GM19463 (cell line): Measurements from ENCODE around the gene ZRANB1.

Source experiments
- ATAC-seq: cut with Tn5 transposase; IDR thresholded peaks from one replicate; pipeline ENCODE4 v1.9.1; 2021; ENCODE audit warnings: mild to moderate bottlenecking, moderate library complexity; ENCODE audit not compliant: unreplicated experiment

Gene ZRANB1

DNA sequence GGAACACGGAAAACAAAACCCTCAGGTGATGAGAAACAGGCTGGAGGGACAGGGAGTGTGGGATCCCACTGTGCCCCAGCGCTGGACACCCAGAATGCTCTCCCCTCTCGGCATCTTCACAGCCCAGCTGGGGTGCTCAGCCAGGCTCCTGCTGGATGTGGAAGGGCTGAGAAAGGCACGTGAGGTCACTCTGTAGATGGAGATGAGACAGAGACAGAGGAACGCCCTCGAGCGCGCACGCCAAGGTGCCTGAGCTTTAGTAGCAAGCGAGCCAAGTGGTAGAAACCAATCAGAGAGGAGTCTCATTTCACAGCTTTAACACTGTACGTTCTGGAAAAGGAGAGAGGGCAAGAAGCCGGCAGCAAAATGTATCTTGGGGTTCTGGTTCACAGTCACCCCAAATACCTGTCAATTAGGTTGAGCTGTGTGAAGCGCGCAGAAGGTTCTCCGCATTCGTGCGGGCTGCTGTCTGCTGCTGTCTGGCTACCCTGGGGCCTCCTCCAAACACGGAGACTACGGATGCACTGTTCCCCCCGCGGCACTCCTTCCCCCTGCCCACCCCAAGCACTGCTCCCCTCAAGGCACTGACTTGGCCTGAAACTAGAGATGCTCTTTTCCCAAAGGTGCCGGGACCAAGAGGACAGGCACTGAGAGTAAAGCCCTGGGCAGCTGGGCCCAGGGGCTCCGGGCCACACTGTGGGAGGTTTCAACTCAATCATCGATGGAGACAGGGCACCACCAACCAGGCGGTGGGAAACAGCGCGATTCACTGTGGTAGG is 91.4 kb downstream of the ZRANB1 start:
- ATAC-seq: no peak

- no peak for ATAC-seq
Measured at GRCh38 chr10:125034675-125035074, 92.8 kb downstream of the ZRANB1 start.

GRCh38 chr10:125035136-125035535 is 93.2 kb downstream of the ZRANB1 start:
- ATAC-seq: no peak

GRCh38 chr10:125035588-125036295 is 93.8 kb downstream of the ZRANB1 start:
- no peak for ATAC-seq

GRCh38 chr10:125037145-125037877 is 95.4 kb downstream of the ZRANB1 start:
- no peak for ATAC-seq
